ENCODE results near the gene LTF. TPM values are rescaled to one million over a fixed set of nuclear protein-coding genes. Genes with fewer than 3 reads are reported as not detected.

LTF gene
- total RNA-seq, 4 donors from 2014 or later: 0.62 to 5.1 (median 1.1) TPM

GRCh38 chr3:46482632-46483350 lies 18.1 kb upstream of the LTF start:
- no peak for ATAC-seq
- Histone ChIP-seq H3K27me3 (no peaks in the 10 kb centered on the region), H3K9me3 (no peaks in the 10 kb centered on the region), H3K4me1 (no peaks in the 10 kb centered on the region), H3K27ac (no peak overlapping the region), H3K4me3 (no peak overlapping the region), H3K36me3 (no peaks in the 10 kb centered on the region)
- intact Hi-C loops (cut with DNase I; ENCODE audit: low total_unique reads) (no loop called here), in situ Hi-C loops (cut with MboI; ENCODE audit: low sequenced_read_pairs in 4 of 4) (loop anchor here in 3 of 4 donors (5.0 to 10.0 kb wide), 3 partner anchors 145 to 155 kb away; no protein-coding TSS in a partner anchor)
- DNase-seq: no peak
- TF ChIP-seq POLR2A (IDR thresholded peaks at IDR 0.05) (no peak), CTCF (IDR thresholded peaks at IDR 0.05 in 4 of 5, conservative IDR thresholded peaks at IDR 0.05 in 1 of 5) (no peak)

GRCh38 chr3:46481636-46482035 lies 16.9 kb upstream of the LTF start:
- Histone ChIP-seq H3K4me1 (no peaks in the 10 kb centered on the region), H3K4me3 (no peak overlapping the region), H3K36me3 (no peaks in the 10 kb centered on the region), H3K27me3 (no peaks in the 10 kb centered on the region), H3K27ac (no peak overlapping the region), H3K9me3 (no peaks in the 10 kb centered on the region)
- DNase-seq (no peak), ATAC-seq (no peak)
- TF ChIP-seq CTCF (IDR thresholded peaks at IDR 0.05 in 4 of 5, conservative IDR thresholded peaks at IDR 0.05 in 1 of 5): no peak
- TF ChIP-seq POLR2A (IDR thresholded peaks at IDR 0.05): no peak
- in situ Hi-C loops (cut with MboI; ENCODE audit: low sequenced_read_pairs in 4 of 4): loop anchor here in 3 of 4 donors (5.0 to 10.0 kb wide), 3 partner anchors 146 to 156 kb away; no protein-coding TSS in a partner anchor
- intact Hi-C loops (cut with DNase I; ENCODE audit: low total_unique reads): no loop called here

- intact Hi-C loops (cut with DNase I; ENCODE audit: low total_unique reads) (no loop called here), in situ Hi-C loops (cut with MboI; ENCODE audit: low sequenced_read_pairs in 4 of 4) (loop anchor here in 3 of 4 donors (5.0 to 10.0 kb wide), 3 partner anchors 147 to 157 kb away; no protein-coding TSS in a partner anchor)
- no peak for ATAC-seq
Measured at GRCh38 chr3:46480491-46481195, 15.9 kb upstream of the LTF start.

GRCh38 chr3:46479696-46480095 lies 15.0 kb upstream of the LTF start:
- no peak overlapping the region for H3K27ac ChIP-seq
- no peaks in the 10 kb centered on the region for H3K27me3 ChIP-seq
- in situ Hi-C loops (cut with MboI; ENCODE audit: low sequenced_read_pairs in 4 of 4) (loop anchor here in 3 of 4 donors (5.0 to 10.0 kb wide), 3 partner anchors 148 to 158 kb away; no protein-coding TSS in a partner anchor), intact Hi-C loops (cut with DNase I; ENCODE audit: low total_unique reads) (no loop called here)
- H3K36me3 ChIP-seq: no peaks in the 10 kb centered on the region
- ATAC-seq: no peak
- DNase-seq: no peak
- TF ChIP-seq CTCF (IDR thresholded peaks at IDR 0.05 in 4 of 5, conservative IDR thresholded peaks at IDR 0.05 in 1 of 5) (no peak), POLR2A (IDR thresholded peaks at IDR 0.05) (no peak)
- no peak overlapping the region for H3K4me3 ChIP-seq
- H3K9me3 ChIP-seq: no peaks in the 10 kb centered on the region
- H3K4me1 ChIP-seq: no peaks in the 10 kb centered on the region

More at GRCh38 chr3:46480491-46481195, 15.9 kb upstream of the LTF start:
- Histone ChIP-seq H3K27ac (no peak overlapping the region), H3K36me3 (no peaks in the 10 kb centered on the region), H3K27me3 (no peaks in the 10 kb centered on the region), H3K4me3 (no peak overlapping the region), H3K9me3 (no peaks in the 10 kb centered on the region), H3K4me1 (no peaks in the 10 kb centered on the region)
- TF ChIP-seq POLR2A (IDR thresholded peaks at IDR 0.05): no peak
- TF ChIP-seq CTCF (IDR thresholded peaks at IDR 0.05 in 4 of 5, conservative IDR thresholded peaks at IDR 0.05 in 1 of 5): no peak
- no peak for DNase-seq

Data from gastrocnemius medialis (tissue), 4 donors.